Measurements from ENCODE around the gene TUBB. TPM values are rescaled to one million over a fixed set of nuclear protein-coding genes. Genes with fewer than 3 reads are reported as not detected.
A peak's percentile ranks its signal among the peaks of the same experiment; 100 is the strongest.

The TUBB gene
- total and polyA plus RNA-seq, 2 donors (not counting 3 experiments of a cell fraction or from before 2014, with no cell fraction given): 1,276 to 1,408 TPM

DNA sequence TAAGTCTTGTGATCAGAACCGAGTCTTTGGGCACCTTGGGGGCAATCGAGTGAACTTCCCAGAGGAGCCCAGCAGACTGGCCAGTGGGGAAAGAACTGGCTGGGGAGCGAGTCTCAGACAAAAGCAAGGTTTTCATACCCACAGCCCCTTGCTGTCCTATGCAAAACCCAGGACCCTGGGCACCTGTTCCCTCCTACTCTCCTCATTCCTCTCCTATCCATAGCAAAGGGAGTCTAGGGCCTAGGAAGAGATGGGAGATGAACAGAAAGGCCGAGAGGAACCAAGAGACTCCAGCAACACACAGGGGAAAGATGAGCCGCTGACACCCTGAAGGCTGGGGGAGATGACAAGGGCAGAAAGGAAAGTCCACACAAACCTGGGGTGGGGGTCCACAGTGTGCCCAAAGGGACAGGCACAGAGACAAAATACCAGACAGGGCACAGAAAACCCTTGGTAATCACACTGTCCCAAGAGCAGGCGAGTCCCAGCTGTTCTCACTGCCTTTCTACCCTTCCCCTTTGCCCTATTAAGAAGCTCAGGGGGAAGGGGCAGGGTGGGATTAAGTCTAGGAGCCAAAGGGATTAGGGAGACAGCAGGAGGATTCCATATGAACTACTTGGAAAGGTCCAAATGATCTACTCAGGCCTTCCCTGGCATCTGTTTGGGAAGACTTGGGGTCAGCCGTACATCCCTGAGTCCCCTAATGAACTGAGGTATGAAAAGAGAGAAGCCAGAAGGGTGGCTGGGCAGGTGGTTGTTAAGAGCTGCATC, 40.2 kb upstream of the TUBB start:
- H3K4me3 ChIP-seq (replicated peaks in 1 of 3; ENCODE audit: insufficient read depth in 1 of 3, low read depth in 1 of 3, low read length in 3 of 3): peak overlapping the region in 2 of 3 experiments; percentile 7 to 27
- H4K20me1 ChIP-seq (replicated peaks; ENCODE audit: control insufficient read depth, extremely low read depth, insufficient read depth, low read length): no peaks in the 10 kb centered on the region
- H3K4me2 ChIP-seq (ENCODE audit: insufficient read depth, low read length): peak overlapping the region; percentile 85
- H3K9me1 ChIP-seq (replicated peaks; ENCODE audit: control insufficient read depth, extremely low read depth, insufficient read depth, low read length): no peaks in the 10 kb centered on the region
- BruUV-seq (replicated peaks): no TSS peak
- H3K27me3 ChIP-seq (ENCODE audit: control insufficient read depth in 2 of 2, insufficient read depth in 2 of 2, low read length in 2 of 2): no peaks in the 10 kb centered on the region
- peak overlapping the region; percentile 16 for H3K27ac ChIP-seq (ENCODE audit: insufficient read depth, low read depth, low read length)
- H3K4me1 ChIP-seq (ENCODE audit: control insufficient read depth, extremely low read depth, insufficient read depth, low read length): peaks cover 32% of the 10 kb centered on the region
- peaks cover 71% of the 10 kb centered on the region for H3K79me2 ChIP-seq (ENCODE audit: control insufficient read depth, insufficient read depth, low read length)
- intact Hi-C loops (cut with micrococcal nuclease) (loop anchor here (1.0 to 2.0 kb wide), 4 partner anchors 7 to 197 kb away; no protein-coding TSS in a partner anchor), dilution Hi-C loops (cut with MboI; ENCODE audit: extremely low pct_ligation_motif_present, low sequenced_read_pairs) (no loop called here)
- FAIRE-seq (peak; percentile 38), DNase-seq (ENCODE audit: low read depth, low spot score) (no peak)
- no peak for TF ChIP-seq POLR2A (IDR thresholded peaks at IDR 0.05; ENCODE audit: low read depth, low read length)
- no peak for TF ChIP-seq GATA2 (IDR thresholded peaks at IDR 0.05; ENCODE audit: insufficient read depth, insufficient read length, low read depth, low read length)
- no peak for TF ChIP-seq CTCF (IDR thresholded peaks at IDR 0.05; ENCODE audit: extremely low read depth in 1 of 2, insufficient read depth in 1 of 2, low read depth in 1 of 2, low read length in 2 of 2)
- no peak for TF ChIP-seq EZH2 (IDR thresholded peaks at IDR 0.05; ENCODE audit: borderline replicate concordance, low read depth, low read length, severe bottlenecking)
- no peak for TF ChIP-seq MYC (IDR thresholded peaks at IDR 0.05; ENCODE audit: low read depth, low read length)
- TF ChIP-seq, protein P1, sequence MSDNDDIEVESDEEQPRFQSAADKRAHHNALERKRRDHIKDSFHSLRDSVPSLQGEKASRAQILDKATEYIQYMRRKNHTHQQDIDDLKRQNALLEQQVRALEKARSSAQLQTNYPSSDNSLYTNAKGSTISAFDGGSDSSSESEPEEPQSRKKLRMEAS (IDR thresholded peaks at IDR 0.05; ENCODE audit: insufficient read depth, insufficient read length): no peak
- no peak for TF ChIP-seq POLR2AphosphoS5 (IDR thresholded peaks at IDR 0.05; ENCODE audit: insufficient read depth, low read depth, low read length)
- TF ChIP-seq JUN (IDR thresholded peaks at IDR 0.05; ENCODE audit: borderline replicate concordance, insufficient read depth, insufficient read length, low read depth): no peak
- TF ChIP-seq FOS (IDR thresholded peaks at IDR 0.05; ENCODE audit: borderline replicate concordance, insufficient read depth, low read length): no peak
- no peaks in the 10 kb centered on the region for H3K9me3 ChIP-seq (replicated peaks; ENCODE audit: control insufficient read depth, insufficient read depth, low read length)
- ChIA-PET POLR2A (interaction anchor here (0.6 to 3.7 kb wide), 4 partner anchors 8 to 59 kb away, joined by 3 to 34 read pairs (median 8); no protein-coding TSS in a partner anchor), CTCF (interaction anchor here (0.7 to 6.6 kb wide), 21 partner anchors 8 to 407 kb away, joined by 3 to 296 read pairs (median 11); partner anchors contain the start of genes DDR1, MDC1, NRM and TUBB)
- H3K9ac ChIP-seq (replicated peaks; ENCODE audit: extremely low read depth, insufficient read depth, low read length): peak overlapping the region; percentile 26
- no peak overlapping the region for H2AFZ ChIP-seq (ENCODE audit: low read depth, low read length)
- peaks cover 13 to 19% of the 10 kb centered on the region in 2 experiments for H3K36me3 ChIP-seq (ENCODE audit: control insufficient read depth in 2 of 2, extremely low read depth in 1 of 2, insufficient read depth in 2 of 2, low read length in 2 of 2)
